Ovary (tissue), 9 donors: ENCODE results near the gene OR2D2. TPM values are rescaled to one million over a fixed set of nuclear protein-coding genes. Genes with fewer than 3 reads are reported as not detected.

Experiments
- DNase-seq, 5 donors: peaks; one replicate each; pipeline ENCODE4 v3.0.0-alpha.2; 2019 to 2020
- H3K27ac ChIP-seq, 2 donors: fragments of 200-600 bp; one replicate each; pipeline versions ENCODE4 v1.5.1 to v1.8.0; 2019 to 2022
- H3K27me3 ChIP-seq: fragments of 200-600 bp; one replicate; pipeline ENCODE4 v1.8.0; 2022
- H3K36me3 ChIP-seq: fragments of 200-600 bp; sonication (generic); one replicate; pipeline ENCODE4 v1.5.1; 2019
- H3K4me1 ChIP-seq: one replicate; pipeline ENCODE4 v1.8.1; 2013; ENCODE audit warnings: mild to moderate bottlenecking, moderate library complexity; ENCODE audit not compliant: insufficient read depth
- H3K4me3 ChIP-seq: fragments of 200-600 bp; sonication (generic); one replicate; pipeline ENCODE4 v1.5.1; 2017
- H3K9me3 ChIP-seq, 2 donors: fragments of 200-600 bp in 1 of 2; sonication (generic) in 1 of 2; one replicate each; pipeline versions ENCODE4 v1.5.1 to v1.8.1; 2013 to 2019; ENCODE audit warnings: mild to moderate bottlenecking in 1 of 2, moderate library complexity in 1 of 2
- CTCF ChIP-seq, 3 donors: fragments of 450-650 bp in 2 of 3; fragments of 200-600 bp in 1 of 3; IDR thresholded peaks; one replicate each; pipeline versions ENCODE4 v1.5.1 to v1.8.0; 2016 to 2022; ENCODE audit warnings: antibody characterized with exemption in 3 of 3, mild to moderate bottlenecking in 1 of 3
- EP300 ChIP-seq: sonication (generic); formaldehyde crosslinking; IDR thresholded peaks from one replicate; pipeline ENCODE4 v1.6.1; 2017; ENCODE audit warnings: antibody characterized with exemption
- POLR2A ChIP-seq: fragments of 450-650 bp; IDR thresholded peaks from one replicate; pipeline ENCODE4 v1.6.1; 2017; ENCODE audit warnings: antibody characterized with exemption, mild to moderate bottlenecking, moderate library complexity
- WGBS, 3 donors: extraction: QIAGEN DNeasy Blood & Tissue Kit in 1 of 3; methylation state at CpG; one replicate each; pipeline versions ENCODE4 v1.1.5 to v1.1.7; 2013 to 2017; 5-methylcytosine and 5-hydroxymethylcytosine counted together
- intact Hi-C, 4 donors: fragments of 100-400 bp; cut with DNase I; formaldehyde crosslinking; loops; one replicate each; pipeline versions ENCODE4 v1.11.0 to v1.15.1; 2022 to 2023
- polyA plus RNA-seq, 2 donors: library from polyadenylated mRNA; stranded (reverse); fragments of 200-250 nt in 1 of 2; fragments of 350-450 nt in 1 of 2; fragmentation: Illumina TruSeq in 1 of 2; extraction: RNeasy Lipid Tissue Mini Kit (QIAGEN cat#74804) in 1 of 2; gene quantifications; one replicate each; pipeline ENCODE4 v1.2.3, GENCODE V29; 2013 to 2014
- total RNA-seq, 7 donors: library from RNA; depleted of rRNA in 2 of 7; stranded (reverse); fragments of >200 nt in 2 of 7; fragmentation: NEBNext Ultra II Directional in 3 of 7; extraction: Animal tissue kit (Norgen Biotek cat#: 25700) in 3 of 7; gene quantifications; one replicate each; pipeline versions ENCODE4 v1.1.0 to v1.2.4, GENCODE V29; 2016 to 2023
- donor health status: DM: no; HTN: no; CAD: no; lungs with moderate emphysema.
- donor health status: DM: no; HTN: no; CAD: no.
- donor health status: Bipolar disorder and iron deficiency.
- donor health status: DM: yes; HTN: yes; CAD: no.
- donor health status: DM: no; HTN: no; CAD: no.
- donor health status: DM: yes; HTN: yes; CAD: no.

OR2D2 gene
- total and polyA plus RNA-seq, 9 donors, result 0.22 to 0.92 TPM; not detected in 7

GRCh38 chr11:6845383-6845782 lies 46.9 kb downstream of the OR2D2 start, which contains the start of gene OR10A5:
OR10A5 (plus strand) TSS chr11:6845683; CDS start chr11:6845683, 0 bp downstream.
- no peak within 1 kb of the TSS for H3K27ac ChIP-seq
- H3K9me3 ChIP-seq, result no peaks in the 10 kb centered on the region
- H3K36me3 ChIP-seq, result no peaks in the 10 kb centered on the region
- no peak for TF ChIP-seq CTCF (IDR thresholded peaks at IDR 0.05)
- no peak for TF ChIP-seq EP300
- TF ChIP-seq POLR2A, result no peak
- DNase-seq, result no peak
- H3K4me1 ChIP-seq, result no peaks in the 10 kb centered on the region
- 55 to 78% (median 77%) methylated on average over 3 of the region's 3 CpGs for WGBS, 3 donors
- intact Hi-C loops, result no loop called here
- H3K4me3 ChIP-seq, result no peak within 1 kb of the TSS
- no peaks in the 10 kb centered on the region for H3K27me3 ChIP-seq

- TF ChIP-seq CTCF (IDR thresholded peaks at IDR 0.05) (no peak), EP300 (no peak), POLR2A (no peak)
- no peak overlapping the region for H3K27ac ChIP-seq
- WGBS, 3 donors, result 89 to 93% (median 91%) methylated on average over 5 of the region's 5 CpGs
- no peaks in the 10 kb centered on the region for H3K9me3 ChIP-seq
- no peak overlapping the region for H3K4me3 ChIP-seq
- intact Hi-C loops, result no loop called here
- H3K27me3 ChIP-seq, result no peaks in the 10 kb centered on the region
- no peak for DNase-seq
- H3K4me1 ChIP-seq, result no peaks in the 10 kb centered on the region
- H3K36me3 ChIP-seq, result no peaks in the 10 kb centered on the region
Measured at GRCh38 chr11:6844356-6844755, 47.9 kb downstream of the OR2D2 start.

- no peaks in the 10 kb centered on the region for H3K27me3 ChIP-seq
- intact Hi-C loops, result no loop called here
- H3K9me3 ChIP-seq, result no peaks in the 10 kb centered on the region
- no peak overlapping the region for H3K4me3 ChIP-seq
- TF ChIP-seq EP300 (no peak), POLR2A (no peak), CTCF (IDR thresholded peaks at IDR 0.05) (no peak)
- 67 to 72% (median 69%) methylated on average over 2 of the region's 2 CpGs for WGBS, 3 donors
- no peak overlapping the region for H3K27ac ChIP-seq
- H3K36me3 ChIP-seq, result no peaks in the 10 kb centered on the region
- DNase-seq, result no peak
- H3K4me1 ChIP-seq, result no peaks in the 10 kb centered on the region
Measured at GRCh38 chr11:6843670-6844069, 48.6 kb downstream of the OR2D2 start.

- Histone ChIP-seq H3K4me3 (no peak overlapping the region), H3K27me3 (no peaks in the 10 kb centered on the region), H3K27ac (no peak overlapping the region), H3K36me3 (no peaks in the 10 kb centered on the region), H3K9me3 (no peaks in the 10 kb centered on the region), H3K4me1 (no peaks in the 10 kb centered on the region)
- intact Hi-C loops, result no loop called here
- no peak for DNase-seq
- no peak for TF ChIP-seq POLR2A
- no peak for TF ChIP-seq CTCF (IDR thresholded peaks at IDR 0.05)
- no peak for TF ChIP-seq EP300
Measured at GRCh38 chr11:6841694-6842093, 50.6 kb downstream of the OR2D2 start.

Other genes with a start within 250 kb of the OR2D2 start
- 10 to 100 TPM; 14.8 to 36.8 (median 23.0) TPM for gene DCHS1, start 236.7 kb downstream of the OR2D2 start, total RNA-seq
- gene DCHS1, start 236.7 kb downstream of the OR2D2 start, polyA plus RNA-seq, result 10 to 100 TPM in 1 of 2 donors, 1 to 10 TPM in 1; 5.2 to 20.2 TPM
- gene MRPL17, start 209.2 kb downstream of the OR2D2 start, total RNA-seq, result 10 to 100 TPM; 23.0 to 37.9 (median 30.7) TPM
- 10 to 100 TPM; 28.2 to 30.1 TPM for gene MRPL17, start 209.2 kb downstream of the OR2D2 start, polyA plus RNA-seq
- gene OR2AG2, start 120.5 kb downstream of the OR2D2 start, total RNA-seq, result under 1 TPM in 4 of 7 donors, not detected in 3; under 0.01 to 0.17 (median 0.05) TPM
- under 1 TPM in 1 of 2 donors, not detected in 1; 0.03 TPM for gene OR2AG2, start 120.5 kb downstream of the OR2D2 start, polyA plus RNA-seq
- gene OR2AG1, start 109.5 kb downstream of the OR2D2 start, total RNA-seq, result not detected
- not detected for gene OR2AG1, start 109.5 kb downstream of the OR2D2 start, polyA plus RNA-seq
- gene OR6A2, start 92.8 kb downstream of the OR2D2 start, total RNA-seq, result under 1 TPM in 5 of 7 donors, not detected in 2; 0.17 to 0.46 (median 0.20) TPM
- not detected for gene OR6A2, start 92.8 kb downstream of the OR2D2 start, polyA plus RNA-seq
- gene OR10A5, start 46.8 kb downstream of the OR2D2 start, total RNA-seq, result not detected
- gene OR10A5, start 46.8 kb downstream of the OR2D2 start, polyA plus RNA-seq, result not detected
- not detected for gene OR10A2, start 29.4 kb downstream of the OR2D2 start, total RNA-seq
- gene OR10A2, start 29.4 kb downstream of the OR2D2 start, polyA plus RNA-seq, result not detected
- gene OR10A4, start 15.9 kb downstream of the OR2D2 start, total RNA-seq, result not detected
- not detected for gene OR10A4, start 15.9 kb downstream of the OR2D2 start, polyA plus RNA-seq
- not detected for gene OR2D3, start 28.5 kb upstream of the OR2D2 start, total RNA-seq
- not detected for gene OR2D3, start 28.5 kb upstream of the OR2D2 start, polyA plus RNA-seq
- 1 to 10 TPM in 5 of 7 donors, under 1 TPM in 2; 0.57 to 1.9 (median 1.1) TPM for gene ZNF215, start 33.9 kb upstream of the OR2D2 start, total RNA-seq
- 1 to 10 TPM in 1 of 2 donors, under 1 TPM in 1; 0.42 to 1.6 TPM for gene ZNF215, start 33.9 kb upstream of the OR2D2 start, polyA plus RNA-seq
- 1 to 10 TPM; 3.7 to 6.8 (median 6.5) TPM for gene ZNF214, start 127.8 kb upstream of the OR2D2 start, total RNA-seq
- gene ZNF214, start 127.8 kb upstream of the OR2D2 start, polyA plus RNA-seq, result 1 to 10 TPM; 3.2 to 3.5 TPM
- gene NLRP14, start 128.0 kb upstream of the OR2D2 start, total RNA-seq, result under 1 TPM in 6 of 7 donors, not detected in 1; 0.10 to 0.33 (median 0.19) TPM
- under 1 TPM; 0.08 to 0.15 TPM for gene NLRP14, start 128.0 kb upstream of the OR2D2 start, polyA plus RNA-seq
- not detected for gene RBMXL2, start 196.5 kb upstream of the OR2D2 start, total RNA-seq
- not detected for gene RBMXL2, start 196.5 kb upstream of the OR2D2 start, polyA plus RNA-seq